GOT3 (cell line): Measurements from ENCODE around the gene ZNF705A.
"Not testable (repeated sequence)": the region's sequence is repeated elsewhere in the genome, so short reads cannot be mapped to it uniquely, and the experiment has no call there.

Source experiments
- DNase-seq: peaks from one replicate; lab custom pipeline; 2025; ENCODE audit warnings: mixed read lengths; lab: John Stamatoyannopoulos, UW

Gene ZNF705A

DNA sequence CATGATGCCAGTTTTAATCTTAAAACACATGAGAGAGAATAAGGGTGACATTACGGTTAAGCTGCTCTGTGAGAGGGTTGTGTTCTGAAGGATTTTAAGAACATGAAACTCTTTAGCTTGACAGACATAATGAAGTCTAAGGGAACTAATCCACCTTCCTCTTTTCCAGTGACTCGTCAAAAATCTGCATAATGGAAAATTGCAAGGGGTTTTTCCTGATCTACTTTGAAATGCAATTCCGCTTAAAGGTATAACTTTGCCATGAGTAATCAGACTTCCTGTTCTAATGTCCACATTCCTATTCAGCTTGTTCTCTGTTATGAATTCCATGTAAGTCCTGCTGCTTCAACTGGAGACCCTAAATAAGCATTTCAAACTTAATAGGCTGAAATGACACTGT is at the start of gene ZNF705A:
ZNF705A (plus strand) TSS at position 171 of the 400 bp plus-strand sequence. CDS start 15,611 bp downstream, outside the sequence.
- DNase-seq, result no peak

DNA sequence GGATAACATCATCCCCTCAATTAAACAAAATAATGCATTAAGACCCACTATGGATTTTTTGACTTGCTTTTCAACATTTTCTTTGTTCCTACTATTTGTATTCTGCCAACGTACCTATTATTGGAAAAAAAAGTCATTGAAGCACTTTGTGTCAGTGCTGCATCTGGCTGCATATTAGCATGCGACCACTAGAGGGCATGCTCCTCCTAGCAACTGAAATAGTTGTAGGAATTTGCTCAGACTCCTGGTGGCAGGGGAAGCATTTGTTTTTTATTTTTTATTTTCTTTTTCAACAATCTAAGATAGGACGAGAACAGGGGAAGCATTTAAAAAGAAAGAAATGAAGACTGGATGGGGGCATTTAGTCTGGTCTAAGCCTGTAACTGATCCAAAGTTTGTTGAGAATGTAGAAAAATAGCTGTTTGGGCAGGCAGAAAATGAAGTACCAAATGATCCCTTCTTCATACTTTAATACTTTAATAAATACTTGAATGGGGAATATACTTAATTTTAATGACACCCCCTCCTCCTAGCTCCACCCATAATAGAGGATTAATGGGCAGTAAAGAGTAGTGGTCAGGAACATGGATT is 47.9 kb upstream of the ZNF705A start:
- peak; percentile 16 for DNase-seq

DNA sequence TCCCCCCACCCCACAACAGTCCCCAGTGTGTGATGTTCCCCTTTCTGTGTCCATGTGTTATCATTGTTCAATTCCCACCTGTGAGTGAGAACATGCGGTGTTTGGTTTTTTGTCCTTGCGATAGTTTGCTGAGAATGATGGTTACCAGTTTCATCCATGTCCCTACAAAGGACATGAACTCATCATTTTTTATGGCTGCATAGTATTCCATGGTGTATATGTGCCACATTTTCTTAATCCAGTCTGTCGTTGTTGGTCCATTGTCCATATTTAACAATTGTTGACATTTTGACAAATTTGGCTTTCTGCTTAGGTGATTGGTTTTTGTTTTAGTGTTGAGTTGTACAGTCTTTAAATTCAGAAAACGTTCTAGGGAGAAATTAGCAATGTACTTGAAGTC is 43.7 kb upstream of the ZNF705A start:
- not testable (repeated sequence) for DNase-seq

DNA sequence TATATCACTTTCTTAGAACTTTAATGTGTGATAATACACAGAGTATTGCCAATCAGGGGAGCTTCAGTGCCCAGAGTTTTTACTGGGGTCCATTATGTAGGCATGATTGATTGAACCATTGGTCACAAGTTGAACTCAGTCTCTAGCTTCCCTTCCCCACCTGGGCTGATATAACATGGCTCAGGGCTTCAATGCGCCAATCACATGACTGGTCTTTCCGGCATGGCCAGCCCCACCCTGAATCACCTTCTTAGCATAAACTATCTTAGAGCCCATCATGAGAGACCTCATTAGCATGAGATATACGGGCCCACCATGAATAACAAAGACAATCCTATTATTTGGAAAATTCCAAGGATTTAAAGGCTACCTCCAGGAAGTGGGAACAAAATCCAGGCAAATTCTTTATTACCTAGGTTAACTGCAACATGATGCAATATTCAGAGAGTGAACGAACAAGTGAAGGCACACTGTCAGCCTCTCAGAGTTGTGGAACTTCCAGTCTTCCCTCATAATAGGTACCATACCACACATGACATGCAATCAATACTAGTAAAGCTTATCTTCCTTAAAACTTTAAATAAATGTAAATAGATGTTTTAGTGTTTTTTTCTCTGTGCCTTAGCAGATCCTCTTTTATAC is 36.6 kb upstream of the ZNF705A start:
- no peak for DNase-seq

- no peak for DNase-seq
Measured at GRCh38 chr12:8123124-8123912, 33.5 kb upstream of the ZNF705A start, which contains the start of gene CLEC4A. CLEC4A (plus strand) TSS chr12:8123617; CDS start chr12:8123879, 262 bp downstream.

GRCh38 chr12:8127138-8127537 is 29.7 kb upstream of the ZNF705A start:
- no peak for DNase-seq

- DNase-seq, result not testable (repeated sequence)
Measured at GRCh38 chr12:8133636-8134397, 23.0 kb upstream of the ZNF705A start.

DNA sequence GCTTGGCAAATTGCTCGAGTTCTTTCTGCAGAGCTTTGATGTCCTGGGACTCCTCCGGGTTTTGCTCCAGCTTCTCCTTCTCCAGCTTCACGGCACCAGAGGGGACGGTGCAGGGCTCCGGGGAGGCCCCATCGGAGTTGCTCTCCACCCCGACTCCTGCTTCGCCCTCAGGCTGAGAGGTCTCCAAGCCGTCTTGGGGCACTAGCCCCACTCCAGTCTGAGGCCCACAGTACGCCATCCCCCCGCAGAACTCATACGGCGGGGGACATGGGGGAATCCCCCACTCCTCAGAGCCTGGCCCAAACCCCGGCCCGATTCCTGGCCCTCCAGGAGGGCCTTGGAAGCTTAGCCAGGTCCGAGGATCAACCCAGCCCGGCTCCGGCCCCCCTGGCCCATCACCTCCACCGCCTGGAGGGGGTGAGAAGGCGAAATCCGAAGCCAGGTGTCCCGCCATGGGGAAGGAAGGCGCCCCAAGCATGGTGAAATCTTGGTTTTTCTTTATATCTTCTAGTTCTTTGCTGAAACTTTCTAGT is 22.4 kb upstream of the ZNF705A start:
- DNase-seq, result not testable (repeated sequence)

DNA sequence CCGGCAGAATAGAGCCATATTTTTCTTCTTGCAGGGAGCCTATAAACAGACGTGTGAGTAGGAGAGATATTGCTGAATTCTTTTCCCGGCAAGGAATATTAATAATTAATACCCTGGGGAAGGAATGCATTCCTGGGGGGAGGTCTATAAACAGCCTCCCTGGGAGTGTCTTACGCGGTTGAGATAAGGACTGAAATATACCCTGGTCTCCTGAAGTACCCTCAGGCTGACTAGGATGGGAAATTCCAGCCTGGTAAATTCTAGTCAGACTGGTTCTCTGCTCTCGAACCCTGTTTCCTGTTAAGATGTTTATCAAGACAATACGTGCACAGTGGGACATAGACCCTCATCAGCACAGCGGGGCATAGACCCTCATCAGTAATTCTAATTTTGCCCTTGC is 15.2 kb upstream of the ZNF705A start:
- not testable (repeated sequence) for DNase-seq

GRCh38 chr12:8143261-8143660 is 13.6 kb upstream of the ZNF705A start:
- no peak for DNase-seq

DNA sequence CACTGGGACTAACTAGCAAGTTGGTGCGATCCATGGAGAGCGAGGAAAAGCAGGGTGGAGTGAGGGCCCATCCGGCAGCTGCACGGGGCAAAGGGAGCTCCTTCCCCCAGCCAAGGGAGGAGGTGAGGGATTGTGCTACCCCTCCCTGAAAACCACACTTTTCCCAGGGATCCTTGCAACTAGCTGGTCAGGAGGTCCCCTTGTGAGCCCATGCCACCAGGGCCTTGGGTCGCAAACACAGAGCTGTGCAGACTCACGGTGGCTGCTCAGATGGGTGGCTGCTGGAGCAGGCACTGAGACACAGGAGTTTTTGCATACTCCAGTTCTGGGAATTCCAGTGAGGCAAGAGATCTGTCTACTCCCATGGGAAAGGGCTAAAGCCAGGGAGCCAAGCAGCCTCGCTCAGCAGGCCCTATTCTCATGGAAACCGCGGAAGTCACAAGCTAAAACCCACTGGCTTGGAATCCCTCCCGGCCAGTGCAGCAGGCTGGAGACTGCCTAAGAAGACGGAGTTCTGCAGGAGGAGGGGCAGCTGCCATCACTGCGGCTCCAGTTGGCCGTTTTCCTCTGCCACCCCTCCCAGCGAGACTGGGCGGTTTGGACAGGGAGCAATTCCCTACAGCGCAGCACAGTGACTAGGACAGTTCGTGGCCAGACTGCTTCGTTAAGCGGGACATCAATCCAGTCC is 10.9 kb upstream of the ZNF705A start:
- DNase-seq, result peak; percentile 26

GRCh38 chr12:8146442-8146771 is 10.4 kb upstream of the ZNF705A start:
- DNase-seq, result no peak

- DNase-seq, result no peak
Measured at GRCh38 chr12:8154526-8154925, 2.3 kb upstream of the ZNF705A start.

DNA sequence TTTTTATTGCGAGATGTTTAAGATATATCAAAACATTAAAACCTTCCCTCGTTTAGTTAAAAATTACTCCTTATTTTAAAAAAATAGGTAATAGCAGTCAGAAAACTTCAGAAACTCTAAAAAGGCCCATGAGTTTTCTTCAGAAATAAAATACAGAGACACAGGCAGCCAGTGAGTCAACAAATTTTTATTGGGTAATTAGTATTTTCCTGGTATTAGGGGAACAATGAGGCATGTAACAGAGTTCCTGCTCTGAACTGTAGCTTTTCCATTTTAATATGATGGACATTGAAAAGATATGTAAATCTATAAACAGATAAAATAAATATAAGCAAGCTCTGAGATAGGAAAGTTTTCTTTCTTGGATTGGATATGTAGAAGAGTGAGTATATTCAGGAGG is 399 bp upstream of the ZNF705A start:
- no peak for DNase-seq

DNA sequence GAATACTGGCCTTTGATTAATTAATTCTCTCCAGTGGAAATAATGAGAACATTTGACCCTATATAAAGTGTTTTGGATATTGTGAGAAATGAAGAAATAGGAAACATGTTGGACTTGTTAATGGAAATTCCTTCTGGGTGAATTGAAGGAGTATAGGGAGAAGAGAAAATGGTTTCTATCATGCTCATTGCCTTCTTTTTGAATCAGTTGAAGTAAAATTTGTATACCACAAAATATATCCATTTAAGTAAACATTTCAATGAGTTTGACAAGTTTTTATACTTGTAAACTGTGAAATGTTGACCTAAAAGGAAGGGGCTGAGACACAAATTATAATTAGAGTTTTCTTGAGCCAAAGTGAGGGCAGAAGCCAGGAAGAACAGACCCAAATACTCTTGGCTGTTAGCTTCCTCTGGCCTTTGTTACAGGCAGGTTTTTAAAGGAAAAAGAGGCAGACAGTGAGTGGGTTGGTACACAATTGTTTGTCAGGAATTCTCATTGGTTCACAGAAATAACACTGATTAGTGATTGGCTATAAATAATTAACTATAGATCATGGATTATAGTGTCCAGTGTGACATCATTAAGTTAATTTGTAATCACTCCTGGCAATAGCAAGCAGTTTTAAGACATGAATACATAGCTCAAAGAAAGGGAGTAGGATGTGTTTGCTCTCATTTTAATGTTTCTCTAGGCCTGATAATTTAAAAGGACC is 826 bp downstream of the ZNF705A start:
- DNase-seq, result no peak

DNA sequence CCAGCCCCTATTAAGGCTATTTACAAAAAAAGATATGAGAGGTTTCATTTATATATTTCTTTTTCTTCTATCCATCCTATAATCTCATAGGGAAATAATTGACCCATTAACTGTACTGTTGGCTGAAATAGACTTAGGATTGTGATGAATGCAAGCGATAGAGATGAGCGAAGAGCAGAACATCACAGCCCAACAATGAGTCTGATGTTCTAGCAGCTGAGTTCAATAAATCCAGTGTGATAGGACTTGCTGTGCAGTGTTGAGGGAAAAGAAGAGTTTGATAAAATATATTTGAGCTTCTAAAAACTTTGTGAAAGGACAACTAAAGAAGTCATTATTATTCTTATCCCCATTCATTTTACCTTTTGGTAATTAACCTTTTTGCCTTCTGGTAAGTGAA is 16.1 kb downstream of the ZNF705A start:
- not testable (repeated sequence) for DNase-seq

GRCh38 chr12:8179989-8180585 is 23.3 kb downstream of the ZNF705A start:
- DNase-seq, result peak; percentile 70

- DNase-seq, result not testable (repeated sequence)
Measured at GRCh38 chr12:8181271-8181670, 24.5 kb downstream of the ZNF705A start.

DNA sequence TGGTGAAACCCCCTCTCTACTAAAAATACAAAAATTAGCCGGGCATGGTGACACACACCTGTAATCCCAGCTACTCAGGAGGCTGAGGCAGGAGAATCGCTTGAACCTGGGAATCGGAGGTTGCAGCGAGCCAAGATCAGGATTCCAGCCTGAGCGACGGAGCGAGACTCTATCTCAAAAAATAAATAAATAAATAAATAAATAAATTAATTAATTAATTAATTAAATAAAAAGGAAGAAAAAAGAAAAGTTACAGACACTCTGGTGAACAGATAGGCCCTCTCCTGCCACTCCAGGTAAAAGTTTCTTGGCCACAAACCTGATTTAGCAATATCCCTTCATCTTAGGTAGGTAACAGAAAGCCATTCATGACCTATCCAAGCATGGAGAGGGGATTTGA is 26.1 kb downstream of the ZNF705A start:
- not testable (repeated sequence) for DNase-seq

DNA sequence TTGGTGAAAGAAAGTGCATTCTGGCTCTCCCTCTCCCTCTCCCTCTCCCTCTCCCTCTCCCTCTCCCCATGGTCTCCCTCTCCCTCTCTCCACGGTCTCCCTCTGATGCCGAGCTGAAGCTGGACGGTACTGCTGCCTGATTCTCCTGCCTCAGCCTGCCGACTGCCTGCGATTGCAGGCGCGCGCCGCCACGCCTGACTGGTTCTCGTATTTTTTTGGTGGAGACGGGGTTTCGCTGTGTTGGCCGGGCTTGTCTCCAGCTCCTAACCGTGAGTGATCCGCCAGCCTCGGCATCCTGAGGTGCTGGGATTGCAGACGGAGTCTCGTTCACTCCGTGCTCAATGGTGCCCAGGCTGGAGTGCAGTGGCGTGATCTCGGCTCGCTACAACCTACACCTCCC is 26.5 kb downstream of the ZNF705A start:
- DNase-seq, result not testable (repeated sequence)
